ENCODE measurements around the gene OR5H1.
"Not testable (repeated sequence)": the region's sequence is repeated elsewhere in the genome, so short reads cannot be mapped to it uniquely, and the experiment has no call there.

OR5H1 gene

DNA sequence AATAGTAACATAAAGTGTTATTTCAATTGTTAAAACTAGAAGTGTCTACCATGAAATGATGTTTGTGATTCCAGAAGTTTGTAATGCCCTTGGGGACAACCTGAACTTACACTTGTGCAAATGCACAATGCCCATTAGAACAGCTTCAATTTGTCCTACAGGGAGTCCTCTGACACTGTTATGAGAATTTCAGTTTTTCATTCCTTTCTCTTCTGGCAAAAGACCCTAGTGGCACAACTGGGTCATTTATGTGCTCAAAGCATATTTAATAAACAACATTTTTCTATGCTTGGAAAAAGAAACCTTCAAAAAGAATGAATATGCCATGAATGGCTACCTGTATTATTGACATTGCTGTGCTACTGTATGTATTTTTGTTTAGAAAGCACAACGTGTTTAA lies at the start of gene OR5H1:
Gene OR5H1 (plus strand): TSS at position 301 of the 400 bp plus-strand sequence. CDS start 1,977 bp downstream, outside the sequence.
- DNase-seq, result no peak

DNA sequence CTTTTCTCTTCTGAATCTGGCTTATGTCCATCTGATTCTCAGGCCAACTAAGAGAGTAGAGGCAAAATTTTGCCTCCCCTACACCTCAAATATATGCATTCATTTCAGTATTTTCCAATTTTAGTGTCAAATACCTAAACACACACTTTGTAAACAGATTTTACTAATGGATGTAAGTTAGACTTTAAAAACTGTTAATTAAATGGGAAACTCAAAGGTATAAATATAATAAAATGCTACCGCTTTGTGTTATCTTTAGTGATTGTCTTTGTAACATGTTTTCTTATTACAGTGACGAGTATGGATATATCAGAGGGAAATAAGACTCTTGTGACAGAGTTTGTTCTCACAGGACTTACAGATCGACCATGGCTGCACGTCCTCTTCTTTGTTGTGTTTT lies 43.6 kb upstream of the OR5H1 start, which contains the start of gene OR5AC2:
Gene OR5AC2 (plus strand): TSS at position 301 of the 400 bp plus-strand sequence. CDS start 0 bp downstream, at position 301.
- DNase-seq, result no peak

DNA sequence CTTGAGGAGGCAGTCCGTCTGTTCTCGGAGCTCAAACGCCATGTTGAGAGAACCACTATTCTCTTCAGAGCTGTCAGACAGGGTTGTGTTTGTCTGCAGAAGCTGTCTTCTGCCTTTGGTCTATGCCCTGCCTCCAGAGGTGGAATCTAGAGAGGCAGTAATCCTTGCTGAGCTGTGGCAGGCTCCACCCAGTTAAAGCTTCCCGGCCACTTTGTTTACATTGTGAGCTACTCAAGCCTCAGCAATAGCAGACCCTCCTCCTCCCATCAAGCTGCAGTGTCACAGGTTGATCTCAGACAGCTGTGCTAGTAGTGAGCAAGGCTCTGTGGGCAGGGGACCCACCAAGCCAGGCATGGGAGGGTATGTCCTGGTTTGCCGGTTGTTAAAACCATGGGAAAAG lies 34.6 kb upstream of the OR5H1 start:
- no peak for DNase-seq

DNA sequence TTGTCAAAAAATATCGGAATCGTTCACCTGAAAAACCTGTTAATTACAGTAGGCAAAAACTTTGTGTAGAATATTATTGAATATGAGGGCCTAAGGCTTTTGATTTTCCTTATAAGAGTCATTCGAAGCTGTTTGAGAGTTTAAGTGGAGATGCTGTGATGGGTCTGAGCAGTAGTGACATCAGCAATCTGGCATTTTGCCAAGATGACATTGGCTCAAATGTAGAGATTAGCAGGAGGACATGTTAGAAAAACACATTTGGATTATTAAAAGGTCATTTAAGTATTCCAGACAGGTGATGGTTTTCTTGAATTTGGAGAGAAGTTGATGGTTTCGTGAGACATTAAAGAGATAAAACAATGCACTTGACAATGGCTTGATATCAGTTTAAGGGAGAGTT lies 30.7 kb upstream of the OR5H1 start:
- no peak for DNase-seq

DNA sequence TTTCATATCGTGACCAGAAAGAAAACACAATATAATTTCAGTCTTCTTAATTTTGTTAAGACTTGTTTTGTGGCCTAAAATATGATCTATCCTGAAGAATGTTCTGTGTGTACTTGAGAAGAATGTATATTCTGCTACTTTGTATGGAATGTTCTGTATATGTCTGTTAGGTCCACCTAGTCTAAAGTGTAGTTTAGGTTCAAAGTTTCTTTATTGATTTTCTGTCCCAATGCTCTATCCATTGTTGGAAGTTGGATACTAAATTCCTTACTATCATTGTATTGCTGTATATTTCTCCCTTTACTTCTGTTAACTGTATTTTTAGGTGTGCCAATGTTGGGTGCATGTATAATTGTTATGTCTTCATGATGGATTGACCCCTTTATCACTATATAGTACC lies 22.4 kb upstream of the OR5H1 start:
- DNase-seq, result no peak

DNA sequence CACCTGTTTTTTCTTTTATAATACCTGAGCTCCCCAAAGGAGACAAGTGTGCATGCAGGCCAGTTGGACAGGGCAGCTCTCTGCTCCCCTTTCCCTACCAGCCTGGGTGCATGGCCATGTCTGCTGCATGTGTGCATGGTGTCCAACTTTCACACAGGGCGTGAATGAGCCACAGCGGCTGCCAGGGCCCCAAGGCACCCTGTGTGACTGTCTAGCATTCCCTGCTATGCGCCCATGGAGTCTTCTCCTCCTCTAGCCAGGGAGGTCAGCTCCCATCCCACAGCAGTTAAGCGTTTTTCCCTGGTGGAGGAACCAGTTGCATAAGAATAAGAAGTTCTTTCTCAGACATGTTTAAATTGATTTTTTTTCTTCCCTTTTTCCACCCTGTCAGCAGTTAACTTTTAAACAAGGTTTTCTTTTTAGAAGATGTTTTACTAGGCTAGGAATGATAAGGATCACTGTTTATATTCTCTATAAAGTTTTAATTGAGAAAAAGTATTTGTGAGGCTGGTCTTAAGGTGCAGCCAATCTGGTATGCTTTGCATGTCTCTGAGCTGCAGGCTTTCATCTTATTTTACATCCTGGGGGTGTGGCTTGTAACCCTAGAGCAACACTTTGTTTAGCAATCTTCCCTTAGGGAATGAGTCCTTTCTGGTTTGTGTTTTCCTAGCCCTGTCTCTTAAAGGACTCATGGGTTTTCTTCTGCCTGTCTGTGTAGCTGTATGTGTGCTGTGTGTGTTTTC lies 20.5 kb upstream of the OR5H1 start:
- no peak for DNase-seq

DNA sequence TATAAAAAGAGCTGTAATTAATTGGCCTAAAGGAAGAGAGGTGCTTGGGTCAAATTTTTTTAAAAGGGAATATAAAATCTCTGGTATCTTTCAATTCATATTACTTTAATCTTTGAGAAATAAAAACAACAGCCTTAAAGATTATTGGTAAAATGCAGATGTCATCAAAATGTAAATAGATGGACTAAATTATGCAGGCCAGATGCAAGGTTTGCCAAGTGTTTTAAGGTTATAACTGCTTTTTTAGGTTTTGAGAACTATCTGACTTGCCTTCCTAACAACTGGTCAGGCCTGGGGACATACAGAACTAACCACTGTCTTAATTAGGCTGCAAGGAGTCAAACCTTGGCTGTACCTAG lies 20.0 kb upstream of the OR5H1 start:
- no peak for DNase-seq

DNA sequence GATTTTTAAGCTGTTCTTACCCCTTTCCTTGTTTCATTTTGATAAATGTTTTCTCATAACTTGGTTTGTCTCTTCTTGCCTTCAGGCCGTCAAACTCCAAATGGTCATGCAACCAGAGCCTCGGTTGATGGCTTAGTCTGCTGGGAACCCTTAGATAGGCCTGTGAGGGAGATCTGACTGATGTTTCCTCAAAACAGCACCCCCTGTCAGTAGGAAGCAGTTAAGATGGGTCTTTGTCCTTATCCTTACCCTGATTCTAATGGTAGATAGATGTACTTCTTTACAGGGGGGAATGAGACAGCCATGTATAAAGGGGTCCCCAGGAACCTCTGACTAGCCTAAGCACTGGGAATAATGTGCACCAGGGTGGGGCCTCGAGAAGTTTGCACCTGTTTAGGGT lies 16.3 kb upstream of the OR5H1 start:
- DNase-seq, result no peak

DNA sequence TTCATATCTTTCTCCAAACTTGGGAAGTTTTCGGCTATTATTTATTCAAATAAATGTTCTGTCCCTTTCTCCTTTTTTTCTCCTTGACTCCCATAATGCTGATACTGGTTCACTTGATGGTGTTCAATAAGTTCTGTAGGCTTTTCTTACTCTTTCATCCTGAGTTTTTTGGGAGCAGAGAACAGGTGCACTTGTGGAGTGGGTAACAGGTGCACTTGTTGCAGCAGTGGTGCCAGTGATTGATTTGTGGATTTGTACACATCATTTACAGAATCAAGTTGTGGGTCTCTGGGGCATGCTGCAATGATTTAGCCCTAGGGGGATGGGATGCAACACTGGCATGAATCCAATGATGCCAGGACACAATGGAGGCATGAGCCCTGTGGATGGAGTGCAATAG lies 14.8 kb upstream of the OR5H1 start:
- DNase-seq, result no peak

DNA sequence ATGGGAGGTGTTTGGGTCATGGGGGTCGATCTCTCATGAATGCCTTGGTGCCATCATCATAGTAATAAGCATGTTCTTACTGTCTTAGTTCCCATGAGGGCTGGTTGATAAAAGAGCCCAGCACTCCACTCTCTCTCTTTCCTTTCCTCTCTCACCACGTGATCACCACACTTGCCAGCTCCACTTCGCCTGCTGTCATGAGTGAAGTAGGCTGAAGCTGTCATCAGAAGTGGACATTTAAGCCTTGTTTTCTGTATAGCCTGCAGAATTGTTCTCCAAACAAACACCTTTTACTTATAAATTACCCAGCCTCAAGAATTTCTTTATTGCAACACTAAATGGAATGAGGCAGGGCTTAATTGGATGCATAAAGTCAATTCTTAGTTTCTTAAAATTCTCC lies 6.1 kb downstream of the OR5H1 start:
- no peak for DNase-seq

DNA sequence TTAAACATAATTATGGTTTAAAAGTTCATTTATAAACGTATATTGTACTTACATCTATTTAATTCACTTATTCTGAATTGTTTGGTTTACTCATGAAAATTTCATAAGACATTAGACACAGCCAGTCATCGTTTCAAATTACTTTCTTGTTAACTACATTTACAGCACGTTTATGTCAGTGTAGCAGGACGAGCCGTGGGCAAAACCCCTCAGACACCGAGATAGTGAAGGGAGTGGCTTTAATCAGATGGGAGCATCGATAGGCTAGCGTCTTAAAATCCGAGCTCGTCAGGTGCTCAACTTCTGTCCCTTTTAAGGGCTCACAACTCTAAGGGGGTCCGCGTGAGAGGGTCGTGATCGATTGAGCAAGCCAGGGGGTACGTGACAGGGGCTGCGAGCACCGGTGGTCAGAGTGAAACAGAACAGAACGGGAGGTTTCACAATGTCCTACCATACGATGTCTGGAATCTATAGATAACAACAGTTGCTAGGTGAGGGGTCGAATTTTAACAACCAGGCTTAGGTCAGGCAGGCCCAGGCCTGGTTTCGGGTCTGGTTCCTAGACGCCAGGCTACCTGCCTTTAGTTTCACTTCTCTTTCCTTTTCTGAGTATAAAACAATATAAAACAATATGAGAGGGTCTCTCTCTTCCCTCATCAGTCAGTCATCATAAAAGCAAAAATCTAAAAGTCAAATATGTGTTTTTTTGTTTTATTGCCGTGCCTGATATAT lies 7.5 kb downstream of the OR5H1 start:
- not testable (repeated sequence) for DNase-seq

DNA sequence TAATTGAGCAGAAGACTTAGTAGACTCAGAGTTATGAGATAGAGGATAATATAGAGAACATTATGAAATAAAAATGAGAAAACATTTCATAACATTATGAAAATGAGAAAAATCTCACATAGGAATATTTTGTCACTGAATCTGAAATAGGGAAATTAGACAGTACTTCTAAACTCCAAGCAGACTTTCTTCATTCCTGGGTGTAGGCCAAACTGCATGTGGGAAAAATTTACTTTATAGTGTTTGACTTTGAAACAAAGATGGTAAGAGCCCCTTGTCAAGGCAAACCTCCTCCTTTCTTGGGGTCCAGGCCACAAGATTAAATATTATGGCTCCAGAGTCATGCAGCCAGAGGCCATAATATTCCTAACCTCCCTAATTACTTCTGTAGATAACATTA lies 10.0 kb downstream of the OR5H1 start:
- no peak for DNase-seq

DNA sequence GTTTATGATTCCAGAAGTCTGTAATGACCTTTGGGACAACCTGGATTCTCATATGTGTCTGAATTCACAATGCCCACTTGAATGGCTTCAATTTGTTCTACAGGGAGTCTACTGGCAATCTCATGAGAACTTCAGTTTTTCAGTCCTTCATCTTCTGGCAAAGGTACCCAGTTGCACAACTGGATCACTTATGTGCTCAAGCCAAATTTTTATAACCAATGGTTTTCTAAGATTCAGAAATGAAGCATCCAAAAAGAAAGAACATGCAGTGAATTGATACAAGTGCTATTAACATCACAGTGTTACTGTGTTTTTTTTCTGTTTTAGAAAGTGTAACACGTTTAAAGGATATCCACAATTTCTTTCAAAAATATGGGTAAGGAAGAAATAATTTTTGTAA lies 16.7 kb downstream of the OR5H1 start, which contains the start of gene OR5H14:
Gene OR5H14 (plus strand): TSS at position 301 of the 400 bp plus-strand sequence. CDS start 1,907 bp downstream, outside the sequence.
- no peak for DNase-seq

DNA sequence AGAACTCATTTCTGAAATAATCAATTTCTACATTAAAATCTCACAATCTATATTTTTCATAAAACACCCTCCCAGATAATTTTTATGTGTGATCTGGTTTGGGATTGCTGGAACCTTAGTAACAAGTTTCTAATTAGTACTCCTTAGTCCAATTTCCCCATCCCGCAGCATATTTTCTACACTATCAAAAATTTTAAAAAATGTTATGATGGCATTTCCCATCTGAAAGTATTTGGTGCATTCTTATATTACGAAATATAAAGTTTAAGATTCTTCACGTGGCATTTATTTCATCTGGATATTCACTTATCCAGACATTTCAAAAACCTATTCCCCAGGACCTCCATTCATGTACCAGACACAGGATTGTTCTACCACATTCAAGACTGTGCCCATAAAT lies 18.2 kb downstream of the OR5H1 start:
- DNase-seq, result no peak

DNA sequence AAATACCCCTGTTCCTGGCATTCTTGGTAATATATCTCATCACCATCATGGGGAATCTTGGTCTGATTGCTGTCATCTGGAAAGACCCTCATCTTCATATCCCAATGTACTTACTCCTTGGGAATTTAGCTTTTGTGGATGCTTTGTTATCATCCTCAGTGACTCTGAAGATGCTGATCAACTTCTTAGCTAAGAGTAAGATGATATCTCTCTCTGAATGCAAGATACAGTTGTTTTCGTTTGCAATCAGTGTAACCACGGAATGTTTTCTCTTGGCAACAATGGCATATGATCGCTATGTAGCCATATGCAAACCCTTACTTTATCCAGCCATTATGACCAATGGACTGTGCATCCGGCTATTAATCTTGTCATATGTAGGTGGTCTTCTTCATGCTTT lies 18.9 kb downstream of the OR5H1 start:
- DNase-seq, result not testable (repeated sequence)

DNA sequence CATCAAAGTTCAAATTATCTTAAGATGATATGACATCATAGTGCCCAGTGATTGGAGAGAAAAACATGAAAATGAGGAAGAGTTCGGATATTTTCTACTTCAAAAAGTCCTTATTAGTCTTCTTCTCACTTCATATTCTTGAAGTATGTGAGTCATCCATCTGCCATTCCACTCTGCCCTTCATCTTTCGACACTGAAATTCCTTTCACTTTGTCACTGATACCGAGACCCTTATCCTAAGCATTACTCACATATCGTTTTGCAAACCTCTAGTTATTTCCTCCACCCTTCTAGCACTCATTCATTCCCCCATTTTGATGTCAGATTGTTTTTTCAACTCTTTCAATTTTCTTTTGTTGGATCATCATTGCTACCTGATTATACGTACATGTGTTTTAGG lies 20.7 kb downstream of the OR5H1 start:
- DNase-seq, result no peak

DNA sequence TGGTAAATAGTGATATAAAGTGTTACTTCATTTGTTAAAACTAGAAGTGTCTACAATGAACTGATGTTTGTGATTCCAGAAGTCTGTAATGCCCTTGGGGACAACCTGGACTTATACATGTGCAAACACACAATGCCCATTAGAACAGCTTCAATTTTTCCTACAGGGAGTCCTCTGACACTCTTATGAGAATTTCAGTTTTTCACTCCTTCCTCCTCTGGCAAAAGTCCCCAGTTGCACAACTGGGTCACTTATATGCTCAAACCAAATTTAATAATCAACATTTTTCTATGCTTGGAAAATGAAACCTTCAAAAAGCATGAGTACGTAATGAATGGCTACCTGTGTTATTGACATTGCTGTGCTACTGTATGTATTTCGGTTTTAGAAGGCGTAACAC lies 35.9 kb downstream of the OR5H1 start, which contains the start of gene OR5H15:
Gene OR5H15 (plus strand): TSS at position 301 of the 400 bp plus-strand sequence. CDS start 2,004 bp downstream, outside the sequence.
- DNase-seq, result no peak

DNA sequence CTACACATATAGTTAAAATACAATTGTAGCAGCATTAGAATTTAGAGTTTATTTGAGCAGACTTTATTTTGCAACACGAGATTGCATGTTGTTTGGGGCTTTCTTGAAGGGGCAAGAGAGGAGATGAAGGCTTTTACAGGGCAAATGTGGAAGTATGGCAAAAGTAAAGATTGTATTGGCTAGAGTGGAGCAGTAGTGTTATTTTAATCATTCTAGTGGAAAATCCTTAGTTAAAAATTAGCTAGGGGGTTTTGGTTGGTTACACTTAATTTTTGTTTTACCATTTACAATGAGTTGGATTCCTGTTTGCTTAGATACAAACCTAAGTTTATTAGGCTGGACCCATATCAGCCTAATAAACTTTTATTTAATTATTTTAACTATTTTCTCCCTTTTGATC lies 40.5 kb downstream of the OR5H1 start:
- no peak for DNase-seq

DNA sequence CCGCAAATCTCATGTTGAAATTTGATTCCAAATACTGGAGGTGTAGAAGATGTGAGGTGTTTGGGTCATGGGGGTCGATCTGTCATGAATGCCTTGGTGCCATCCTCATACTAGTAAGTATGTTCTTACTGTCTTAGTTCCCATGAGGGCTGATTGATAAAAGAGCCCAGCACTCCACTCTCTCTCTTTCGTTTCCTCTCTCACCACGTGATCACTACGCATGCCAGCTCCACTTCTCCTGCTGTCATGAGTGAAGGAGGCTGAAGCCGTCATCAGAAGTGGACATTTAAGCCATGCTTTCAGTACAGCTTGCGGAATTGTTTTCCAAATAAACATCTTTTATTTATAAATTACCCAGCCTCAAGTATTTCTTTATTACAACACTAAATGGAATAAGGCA lies 42.1 kb downstream of the OR5H1 start:
- DNase-seq, result no peak

DNA sequence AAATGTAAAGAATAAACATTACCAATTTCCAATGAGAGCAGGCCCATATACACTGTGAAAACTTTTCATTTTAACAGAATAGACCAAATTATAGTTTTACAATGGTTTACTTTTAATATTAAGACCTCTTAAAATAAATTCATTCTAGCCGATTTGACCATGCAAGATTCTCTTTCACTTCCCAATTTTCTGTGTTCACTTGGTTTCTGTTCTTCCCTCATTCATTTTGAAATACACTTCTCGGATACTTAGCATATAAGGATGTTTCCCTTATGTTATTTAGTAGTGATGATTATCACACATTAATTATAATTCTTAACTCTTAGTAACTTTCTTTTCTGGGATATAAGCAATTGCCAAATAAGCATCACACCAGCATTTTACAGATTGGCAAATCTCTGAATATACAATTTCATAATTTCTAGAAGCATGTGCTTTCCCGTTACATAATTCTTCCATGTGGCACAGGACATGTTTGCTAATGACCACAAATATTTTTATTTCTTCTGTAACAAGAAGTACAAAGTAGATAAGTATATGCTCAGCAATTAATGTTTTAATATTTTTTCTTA lies 49.9 kb downstream of the OR5H1 start:
- no peak for DNase-seq

DNA sequence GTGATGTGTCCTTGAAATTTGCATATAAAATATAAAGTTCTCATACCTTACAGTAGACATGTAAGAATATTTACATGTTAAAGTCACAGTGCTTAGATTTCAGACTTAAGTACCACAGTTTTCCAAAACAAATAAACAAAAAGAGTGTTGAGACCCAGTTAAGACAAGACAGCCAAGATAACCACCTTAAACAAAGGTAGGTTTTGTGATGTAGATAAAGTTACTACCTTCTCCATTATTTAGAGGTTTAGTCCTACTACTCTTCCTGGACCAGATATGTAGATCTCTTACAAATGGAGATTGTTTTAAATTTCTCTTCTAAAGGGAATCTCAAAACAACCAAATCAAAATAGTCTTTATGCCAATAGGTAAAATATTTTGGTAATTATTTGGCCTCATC lies 51.7 kb downstream of the OR5H1 start:
- DNase-seq, result no peak

DNA sequence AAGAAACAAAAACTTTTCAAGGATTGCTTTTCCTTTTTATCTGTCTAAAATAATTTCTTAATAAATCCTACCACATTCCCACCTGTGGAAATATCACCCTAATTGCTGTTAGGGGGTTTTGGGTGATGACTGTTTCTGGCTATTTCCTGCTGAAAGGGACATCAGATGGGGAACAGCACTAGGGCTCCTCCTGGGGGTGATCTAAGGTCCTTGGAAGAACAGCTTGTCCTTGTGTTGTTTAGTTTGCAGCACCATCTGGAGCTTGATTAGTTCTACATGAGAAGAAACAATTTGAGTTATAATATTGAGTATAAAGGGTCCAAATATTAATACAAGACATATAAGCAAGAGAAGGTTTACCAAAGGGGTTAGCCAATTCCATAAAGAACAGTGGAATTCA lies 54.7 kb downstream of the OR5H1 start:
- no peak for DNase-seq
